ENCODE results near the gene RPS6KA1. TPM values are rescaled to one million over a fixed set of nuclear protein-coding genes. Genes with fewer than 3 reads are reported as not detected.
"Not testable (repeated sequence)": the region's sequence is repeated elsewhere in the genome, so short reads cannot be mapped to it uniquely, and the experiment has no call there.

Gene RPS6KA1
- total RNA-seq, 1 donor: 2.2 TPM

DNA sequence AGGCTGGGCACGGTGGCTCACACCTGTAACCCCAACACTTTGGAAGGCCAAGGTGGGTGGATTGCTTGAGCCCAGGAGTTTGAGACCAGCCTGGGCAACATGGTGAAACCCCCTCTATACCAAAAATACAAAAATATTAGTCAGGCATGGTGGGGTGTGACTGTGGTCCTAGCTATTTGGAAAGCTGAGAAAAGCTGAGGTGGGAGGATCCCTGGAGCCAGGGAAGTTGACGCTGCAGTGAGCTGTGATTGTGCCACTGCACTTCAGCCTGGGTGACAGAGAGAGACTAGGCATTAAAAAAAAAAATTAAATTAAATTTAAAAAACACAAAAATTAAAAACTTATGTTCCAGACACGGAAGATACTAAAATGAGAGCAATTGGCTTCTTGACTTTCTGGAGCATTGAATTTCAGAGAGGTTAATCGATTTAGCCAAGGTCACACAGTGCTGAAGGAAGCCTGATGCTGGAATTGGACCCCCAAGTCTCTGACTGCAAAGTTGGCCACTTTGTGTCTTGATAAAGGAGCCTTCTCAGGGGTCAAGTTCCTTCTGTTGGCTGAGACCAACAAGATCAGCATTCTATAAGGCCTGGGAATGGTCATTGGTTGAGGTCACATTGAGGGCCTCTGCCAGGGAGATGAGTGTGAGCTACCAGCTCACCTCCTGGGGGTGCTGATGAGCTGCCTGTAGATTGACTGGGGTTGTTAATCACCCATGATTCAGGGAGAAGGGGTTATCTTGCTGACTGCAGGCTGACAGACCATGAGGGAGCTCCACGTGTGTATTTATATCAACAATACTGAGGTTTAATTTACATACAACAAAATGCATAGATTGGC is 54.3 kb downstream of the RPS6KA1 start:
- no peak overlapping the region for H3K4me3 ChIP-seq (ENCODE audit: insufficient read depth, low read length)
- peak overlapping the region; percentile 47 for H2AFZ ChIP-seq (ENCODE audit: low read length)
- H3K9me3 ChIP-seq (ENCODE audit: low read depth, low read length): no peaks in the 10 kb centered on the region
- H3K27ac ChIP-seq (ENCODE audit: low read depth, low read length): peak overlapping the region; percentile 74
- H3K79me2 ChIP-seq (ENCODE audit: insufficient read depth, low read length): no peaks in the 10 kb centered on the region
- H3K36me3 ChIP-seq (ENCODE audit: insufficient read depth, low read length): no peaks in the 10 kb centered on the region
- no peaks in the 10 kb centered on the region for H3K27me3 ChIP-seq (ENCODE audit: insufficient read depth, low read length)
- DNase-seq (ENCODE audit: insufficient read length, low spot score, missing footprints): no peak
- no peaks in the 10 kb centered on the region for H4K20me1 ChIP-seq (ENCODE audit: insufficient read depth, low read length)
- no peak overlapping the region for H3K4me2 ChIP-seq (ENCODE audit: insufficient read depth, low read length)
- TF ChIP-seq, protein P1, sequence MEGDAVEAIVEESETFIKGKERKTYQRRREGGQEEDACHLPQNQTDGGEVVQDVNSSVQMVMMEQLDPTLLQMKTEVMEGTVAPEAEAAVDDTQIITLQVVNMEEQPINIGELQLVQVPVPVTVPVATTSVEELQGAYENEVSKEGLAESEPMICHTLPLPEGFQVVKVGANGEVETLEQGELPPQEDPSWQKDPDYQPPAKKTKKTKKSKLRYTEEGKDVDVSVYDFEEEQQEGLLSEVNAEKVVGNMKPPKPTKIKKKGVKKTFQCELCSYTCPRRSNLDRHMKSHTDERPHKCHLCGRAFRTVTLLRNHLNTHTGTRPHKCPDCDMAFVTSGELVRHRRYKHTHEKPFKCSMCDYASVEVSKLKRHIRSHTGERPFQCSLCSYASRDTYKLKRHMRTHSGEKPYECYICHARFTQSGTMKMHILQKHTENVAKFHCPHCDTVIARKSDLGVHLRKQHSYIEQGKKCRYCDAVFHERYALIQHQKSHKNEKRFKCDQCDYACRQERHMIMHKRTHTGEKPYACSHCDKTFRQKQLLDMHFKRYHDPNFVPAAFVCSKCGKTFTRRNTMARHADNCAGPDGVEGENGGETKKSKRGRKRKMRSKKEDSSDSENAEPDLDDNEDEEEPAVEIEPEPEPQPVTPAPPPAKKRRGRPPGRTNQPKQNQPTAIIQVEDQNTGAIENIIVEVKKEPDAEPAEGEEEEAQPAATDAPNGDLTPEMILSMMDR (IDR thresholded peaks at IDR 0.05; ENCODE audit: extremely low read depth, low read depth, low read length): peak; percentile 36
- H3K4me1 ChIP-seq (ENCODE audit: insufficient read depth, low read length): peaks cover 30% of the 10 kb centered on the region

DNA sequence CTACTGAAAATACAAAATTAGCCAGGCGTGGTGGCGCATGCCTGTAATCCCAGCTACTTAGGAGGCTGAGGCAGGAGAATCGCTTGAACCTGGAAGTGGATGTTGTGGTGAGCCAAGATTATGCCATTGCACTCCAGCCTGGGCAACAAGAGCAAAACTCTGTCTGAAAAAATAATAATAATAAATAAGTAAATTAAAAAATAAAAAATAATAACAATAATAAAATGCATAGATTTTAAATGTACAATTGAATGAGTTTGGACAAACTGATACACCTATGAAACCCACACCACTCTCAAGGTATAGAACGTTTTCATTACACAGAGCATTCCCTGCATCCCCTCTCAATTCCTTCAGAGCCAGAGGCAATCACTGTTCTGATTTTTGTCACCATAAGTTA is 55.0 kb downstream of the RPS6KA1 start:
- H3K4me3 ChIP-seq (ENCODE audit: insufficient read depth, low read length); H3K9me3 ChIP-seq (ENCODE audit: low read depth, low read length); H2AFZ ChIP-seq (ENCODE audit: low read length); H3K79me2 ChIP-seq (ENCODE audit: insufficient read depth, low read length); DNase-seq (ENCODE audit: insufficient read length, low spot score, missing footprints); H3K27me3 ChIP-seq (ENCODE audit: insufficient read depth, low read length); H3K27ac ChIP-seq (ENCODE audit: low read depth, low read length); H3K4me2 ChIP-seq (ENCODE audit: insufficient read depth, low read length); H4K20me1 ChIP-seq (ENCODE audit: insufficient read depth, low read length); H3K36me3 ChIP-seq (ENCODE audit: insufficient read depth, low read length): not testable (repeated sequence)
- peaks cover 30% of the 10 kb centered on the region for H3K4me1 ChIP-seq (ENCODE audit: insufficient read depth, low read length)

DNA sequence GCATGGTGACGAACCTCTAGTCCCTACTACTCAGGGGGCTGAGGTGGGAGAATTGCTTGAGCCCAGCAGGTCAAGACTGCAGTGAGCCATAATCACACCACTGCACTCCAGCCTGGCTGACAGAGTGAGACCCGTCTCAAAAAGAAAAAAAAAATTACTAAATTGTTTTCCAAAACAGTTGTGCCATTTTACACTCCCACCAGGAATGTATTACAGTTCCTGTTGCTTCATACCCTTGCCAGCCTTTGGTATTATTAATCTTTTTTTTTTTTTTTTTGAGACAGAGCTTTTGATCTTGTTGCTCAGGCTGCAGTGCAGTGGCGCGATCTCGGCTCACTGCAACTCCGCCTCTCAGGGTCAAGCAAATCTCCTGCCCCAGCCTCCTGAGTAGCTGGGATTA is 55.9 kb downstream of the RPS6KA1 start:
- Histone ChIP-seq H3K4me3 (ENCODE audit: insufficient read depth, low read length) (no peak overlapping the region), H3K4me1 (ENCODE audit: insufficient read depth, low read length) (peaks cover 30% of the 10 kb centered on the region), H3K79me2 (ENCODE audit: insufficient read depth, low read length) (no peaks in the 10 kb centered on the region), H3K36me3 (ENCODE audit: insufficient read depth, low read length) (no peaks in the 10 kb centered on the region), H3K27ac (ENCODE audit: low read depth, low read length) (no peak overlapping the region), H4K20me1 (ENCODE audit: insufficient read depth, low read length) (no peaks in the 10 kb centered on the region), H2AFZ (ENCODE audit: low read length) (no peak overlapping the region), H3K27me3 (ENCODE audit: insufficient read depth, low read length) (no peaks in the 10 kb centered on the region), H3K9me3 (ENCODE audit: low read depth, low read length) (no peaks in the 10 kb centered on the region), H3K4me2 (ENCODE audit: insufficient read depth, low read length) (no peak overlapping the region)
- TF ChIP-seq, protein P1 (IDR thresholded peaks at IDR 0.05; ENCODE audit: extremely low read depth, low read depth, low read length): no peak
- no peak for DNase-seq (ENCODE audit: insufficient read length, low spot score, missing footprints)

DNA sequence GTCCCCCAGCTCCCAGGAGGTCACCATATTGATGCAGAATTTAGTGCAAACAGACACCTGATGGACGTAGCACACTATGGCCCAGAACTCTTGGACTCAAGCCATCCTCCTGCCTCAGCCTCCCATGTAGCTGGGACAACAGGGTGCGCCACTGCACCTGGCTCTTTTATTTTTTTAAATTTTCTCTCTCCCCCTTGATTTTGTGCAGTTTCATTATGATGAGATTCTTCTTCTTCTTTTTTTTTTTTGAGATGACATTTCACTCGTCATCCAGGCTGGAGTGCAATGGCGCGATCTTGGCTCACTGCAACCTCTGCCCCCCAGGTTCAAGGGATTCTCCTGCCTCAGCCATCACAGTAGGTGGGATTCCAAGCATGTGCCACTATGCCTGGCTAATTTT is 63.8 kb downstream of the RPS6KA1 start:
- Histone ChIP-seq H3K9me3 (ENCODE audit: low read depth, low read length) (no peaks in the 10 kb centered on the region), H3K27me3 (ENCODE audit: insufficient read depth, low read length) (no peaks in the 10 kb centered on the region), H3K36me3 (ENCODE audit: insufficient read depth, low read length) (no peaks in the 10 kb centered on the region), H3K4me3 (ENCODE audit: insufficient read depth, low read length) (no peak overlapping the region), H3K27ac (ENCODE audit: low read depth, low read length) (no peak overlapping the region), H4K20me1 (ENCODE audit: insufficient read depth, low read length) (no peaks in the 10 kb centered on the region), H3K4me1 (ENCODE audit: insufficient read depth, low read length) (no peaks in the 10 kb centered on the region), H2AFZ (ENCODE audit: low read length) (no peak overlapping the region), H3K4me2 (ENCODE audit: insufficient read depth, low read length) (no peak overlapping the region), H3K79me2 (ENCODE audit: insufficient read depth, low read length) (no peaks in the 10 kb centered on the region)
- TF ChIP-seq, protein P1 (IDR thresholded peaks at IDR 0.05; ENCODE audit: extremely low read depth, low read depth, low read length): no peak
- DNase-seq (ENCODE audit: insufficient read length, low spot score, missing footprints): no peak

DNA sequence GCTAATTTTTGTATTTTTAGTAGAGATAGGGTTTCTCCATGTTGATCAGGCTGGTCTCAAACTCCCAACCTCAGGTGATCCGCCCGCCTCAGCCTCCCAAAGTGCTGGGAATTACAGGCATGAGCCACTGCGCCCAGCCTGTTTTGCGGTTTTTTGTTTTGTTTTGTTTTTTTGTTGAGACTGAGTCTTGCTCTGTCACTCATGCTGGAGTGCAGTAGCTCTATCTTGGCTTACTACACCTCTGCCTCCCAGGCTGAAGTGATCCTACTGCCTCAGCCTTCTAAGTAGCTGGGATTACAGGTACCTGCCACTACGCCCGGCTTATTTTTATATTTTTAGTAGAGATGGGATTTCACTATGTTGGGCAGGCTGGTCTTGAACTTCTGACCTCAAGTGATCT is 65.0 kb downstream of the RPS6KA1 start:
- H3K27ac ChIP-seq (ENCODE audit: low read depth, low read length); H4K20me1 ChIP-seq (ENCODE audit: insufficient read depth, low read length); H3K4me3 ChIP-seq (ENCODE audit: insufficient read depth, low read length); H3K36me3 ChIP-seq (ENCODE audit: insufficient read depth, low read length); DNase-seq (ENCODE audit: insufficient read length, low spot score, missing footprints); H3K9me3 ChIP-seq (ENCODE audit: low read depth, low read length); H2AFZ ChIP-seq (ENCODE audit: low read length); H3K4me1 ChIP-seq (ENCODE audit: insufficient read depth, low read length); H3K27me3 ChIP-seq (ENCODE audit: insufficient read depth, low read length); H3K79me2 ChIP-seq (ENCODE audit: insufficient read depth, low read length); H3K4me2 ChIP-seq (ENCODE audit: insufficient read depth, low read length): not testable (repeated sequence)

Measured in osteoblast (primary cell).